Heart left ventricle (tissue), 16 donors: ENCODE results near the gene SLC5A9. TPM values are rescaled to one million over a fixed set of nuclear protein-coding genes. Genes with fewer than 3 reads are reported as not detected.

ENCODE experiments used
- ATAC-seq, 4 donors: fragments of 200-7000 bp; cut with Tn5 transposase; one replicate each; pipeline ENCODE4 v1.9.1; 2020 to 2022; ENCODE audit warnings: moderate library complexity in 4 of 4, mild to moderate bottlenecking in 3 of 4, moderate number of reproducible peaks in 1 of 4
- DNase-seq, 5 donors: peaks; one replicate each; pipeline ENCODE4 v3.0.0-alpha.2; 2020
- H3K27ac ChIP-seq, 12 donors: fragments of 200-600 bp; sonication (generic) in 4 of 12; one replicate each; pipeline versions ENCODE4 v1.5.0 to v1.8.0; 2016 to 2022; ENCODE audit warnings: mild to moderate bottlenecking in 2 of 12
- H3K27me3 ChIP-seq, 9 donors: fragments of 200-600 bp; sonication (generic) in 2 of 9; one replicate each; pipeline versions ENCODE4 v1.5.1 to v1.8.0; 2016 to 2022; ENCODE audit warnings: mild to moderate bottlenecking in 3 of 9
- H3K36me3 ChIP-seq, 9 donors: fragments of 200-600 bp; sonication (generic) in 2 of 9; one replicate each; pipeline versions ENCODE4 v1.5.0 to v1.8.0; 2018 to 2022; ENCODE audit warnings: mild to moderate bottlenecking in 2 of 9
- H3K4me1 ChIP-seq, 12 donors: fragments of 200-600 bp; sonication (generic) in 4 of 12; one replicate each; pipeline versions ENCODE4 v1.5.0 to v1.8.0; 2016 to 2022; ENCODE audit warnings: mild to moderate bottlenecking in 3 of 12
- H3K4me3 ChIP-seq, 12 donors: fragments of 200-600 bp; sonication (generic) in 4 of 12; one replicate each; pipeline versions ENCODE4 v1.5.0 to v1.8.0; 2017 to 2022; ENCODE audit warnings: mild to moderate bottlenecking in 9 of 12, moderate library complexity in 4 of 12
- H3K9me3 ChIP-seq, 12 donors: fragments of 200-600 bp; sonication (generic) in 4 of 12; one replicate each; pipeline versions ENCODE4 v1.5.0 to v1.8.0; 2016 to 2022; ENCODE audit warnings: mild to moderate bottlenecking in 1 of 12
- POLR2A ChIP-seq, 2 donors: fragments of 450-650 bp; IDR thresholded peaks; one replicate each; pipeline ENCODE4 v1.6.1; 2017; ENCODE audit warnings: antibody characterized with exemption in 2 of 2, mild to moderate bottlenecking in 2 of 2, moderate library complexity in 2 of 2
- WGBS, 4 donors: extraction: QIAGEN DNeasy Blood & Tissue Kit in 2 of 4; methylation state at CpG; one replicate each; pipeline versions ENCODE4 v1.1.5 to v1.1.7; 2013 to 2018; 5-methylcytosine and 5-hydroxymethylcytosine counted together
- intact Hi-C, 10 donors: fragments of 100-400 bp; cut with DNase I; formaldehyde crosslinking; loops; one replicate each; pipeline versions ENCODE4 v1.11.1 to v1.14.2; 2022
- polyA plus RNA-seq, 2 donors: library from polyadenylated mRNA; stranded (reverse); fragments of 200-250 nt; gene quantifications; one replicate each; pipeline ENCODE4 v1.2.3, GENCODE V29; 2013
- total RNA-seq, 9 donors: library from RNA; depleted of rRNA in 2 of 9; stranded (reverse); fragments of >200 nt in 2 of 9; fragmentation: NEBNext Ultra II Directional in 3 of 9; extraction: Animal tissue kit (Norgen Biotek cat#: 25700) in 3 of 9; gene quantifications; one replicate each; pipeline versions ENCODE4 v1.1.0 to v1.2.4, GENCODE V29; 2016 to 2023
- TF ChIP-seq, protein P1 (sequence below), 12 donors: fragments of 200-600 bp; sonication (generic) in 4 of 12; IDR thresholded peaks; one replicate each; pipeline versions ENCODE4 v1.5.0 to v1.8.0; 2018 to 2022; ENCODE audit warnings: antibody characterized with exemption in 12 of 12, mild to moderate bottlenecking in 5 of 12
- donor health status: ischemic (EF 13 %, LVEDD 7.1; RV severe dilation, severe dysfunction).
- donor health status: healthy with polysubstance abuse.
- donor health status: DM: no; HTN: yes; CAD: no.
- donor health status: DM: no; HTN: no; CAD: no.
- donor health status: ischemic (EF 25% LVEDD 6.9; RV normal size, moderate dysfunction).
- donor health status: ischemic (EF 25% LVEDD 5.7; RV mildly dilated, moderate dysfunction).
- donor health status: healthy.
- donor health status: DM: yes; HTN: yes; CAD: no.
- donor health status: ischemic (EF 35%, LVEDD 5.7; RV mildly dilated, moderate dysfunction).
- donor health status: nonischemic (EF 11% LVEDD 7.7; RV severe dilation, severe dysfunction).
- donor health status: DM: yes; HTN: yes; CAD: no.
- donor health status: PGD.
- donor health status: ischemic (EF 29% LVEDD 5.4; RV normal size, mild dysfunction).
- donor health status: nonischemic (EF 23%, LVEDD 6.1; RV moderate dilation, normal function).

The SLC5A9 gene
- total and polyA plus RNA-seq, 11 donors: 0.04 to 0.67 (median 0.17) TPM; not detected in 3

DNA sequence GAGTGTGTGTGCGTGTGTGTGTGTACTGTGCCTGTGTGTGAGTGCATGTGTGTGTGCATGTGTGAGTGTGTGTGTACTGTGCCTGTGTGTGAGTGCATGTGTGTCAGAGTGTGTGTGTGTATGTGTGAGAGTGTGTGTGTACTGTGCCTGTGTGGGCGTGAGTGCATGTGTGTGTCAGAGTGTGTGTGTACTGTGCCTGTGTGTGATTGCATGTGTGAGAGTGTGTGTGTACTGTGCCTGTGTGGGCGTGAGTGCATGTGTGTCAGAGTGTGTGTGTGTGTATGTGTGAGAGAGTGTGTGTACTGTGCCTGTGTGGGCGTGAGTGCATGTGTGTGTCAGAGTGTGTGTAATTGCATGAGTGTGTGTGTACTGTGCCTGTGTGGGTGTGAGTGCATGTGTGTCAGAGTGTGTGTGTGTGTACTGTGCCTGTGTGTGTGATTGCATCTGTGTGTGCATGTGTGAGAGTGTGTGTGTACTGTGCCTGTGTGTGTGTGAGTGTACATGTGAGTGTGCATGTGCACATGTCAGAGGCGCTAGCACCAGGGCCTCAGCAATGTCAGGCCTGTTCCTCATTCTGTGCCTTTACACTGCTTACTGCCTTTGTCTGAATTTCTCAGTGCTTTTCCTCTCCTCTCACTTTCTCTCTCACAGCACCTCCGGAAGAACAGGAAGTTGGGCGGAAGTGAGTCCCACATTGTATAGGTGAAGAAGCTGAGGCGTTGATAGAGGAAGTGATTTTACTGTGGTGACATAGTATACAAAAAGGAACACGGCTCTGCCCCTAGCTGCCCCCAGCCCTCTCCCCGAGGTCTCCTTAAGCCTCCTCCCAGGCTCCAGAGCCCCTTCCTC lies 4.9 kb downstream of the SLC5A9 start:
- intact Hi-C loops: loop anchor here in 1 of 10 donors (10.0 kb wide), 1 partner anchor 1053 kb away; no protein-coding TSS in a partner anchor
- Histone ChIP-seq H3K27me3 (peaks cover 0 to 5% (median 0%) of the 10 kb centered on the region in 9 donors), H3K4me3 (no peak overlapping the region), H3K9me3 (no peaks in the 10 kb centered on the region), H3K27ac (no peak overlapping the region), H3K4me1 (peaks cover 0 to 17% (median 0%) of the 10 kb centered on the region in 12 donors), H3K36me3 (no peaks in the 10 kb centered on the region)
- ATAC-seq (peak in 3 of 4 donors; percentile 31 to 53 (median 32)), DNase-seq (no peak)
- 71 to 77% (median 75%) methylated on average over 10 of the region's 10 CpGs for WGBS, 4 donors
- TF ChIP-seq, protein P1, sequence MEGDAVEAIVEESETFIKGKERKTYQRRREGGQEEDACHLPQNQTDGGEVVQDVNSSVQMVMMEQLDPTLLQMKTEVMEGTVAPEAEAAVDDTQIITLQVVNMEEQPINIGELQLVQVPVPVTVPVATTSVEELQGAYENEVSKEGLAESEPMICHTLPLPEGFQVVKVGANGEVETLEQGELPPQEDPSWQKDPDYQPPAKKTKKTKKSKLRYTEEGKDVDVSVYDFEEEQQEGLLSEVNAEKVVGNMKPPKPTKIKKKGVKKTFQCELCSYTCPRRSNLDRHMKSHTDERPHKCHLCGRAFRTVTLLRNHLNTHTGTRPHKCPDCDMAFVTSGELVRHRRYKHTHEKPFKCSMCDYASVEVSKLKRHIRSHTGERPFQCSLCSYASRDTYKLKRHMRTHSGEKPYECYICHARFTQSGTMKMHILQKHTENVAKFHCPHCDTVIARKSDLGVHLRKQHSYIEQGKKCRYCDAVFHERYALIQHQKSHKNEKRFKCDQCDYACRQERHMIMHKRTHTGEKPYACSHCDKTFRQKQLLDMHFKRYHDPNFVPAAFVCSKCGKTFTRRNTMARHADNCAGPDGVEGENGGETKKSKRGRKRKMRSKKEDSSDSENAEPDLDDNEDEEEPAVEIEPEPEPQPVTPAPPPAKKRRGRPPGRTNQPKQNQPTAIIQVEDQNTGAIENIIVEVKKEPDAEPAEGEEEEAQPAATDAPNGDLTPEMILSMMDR (IDR thresholded peaks at IDR 0.05): no peak
- TF ChIP-seq POLR2A (IDR thresholded peaks at IDR 0.05): no peak

DNA sequence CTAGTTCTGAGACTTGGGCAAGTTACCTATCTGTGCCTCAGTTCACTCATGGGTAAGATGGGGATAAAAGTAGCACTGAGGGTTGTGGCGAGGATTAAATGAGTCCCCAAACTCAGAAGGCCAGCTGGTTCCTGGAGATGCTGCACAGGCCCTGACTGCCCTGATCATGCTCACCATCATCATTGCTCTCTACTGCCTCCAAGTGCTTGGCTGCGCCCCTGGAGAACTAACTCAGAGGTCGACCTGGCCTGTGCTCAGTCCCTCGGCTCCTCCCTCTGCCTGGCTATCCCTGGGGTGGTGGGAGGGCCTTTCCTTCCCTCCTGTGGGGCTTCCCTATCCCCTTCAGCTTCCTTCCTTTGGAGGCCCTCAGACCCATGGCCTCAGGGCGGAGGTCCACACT lies 5.6 kb downstream of the SLC5A9 start:
- intact Hi-C loops: loop anchor here in 1 of 10 donors (10.0 kb wide), 1 partner anchor 1053 kb away; no protein-coding TSS in a partner anchor
- H3K9me3 ChIP-seq: no peaks in the 10 kb centered on the region
- ATAC-seq (no peak), DNase-seq (no peak)
- TF ChIP-seq, protein P1 (IDR thresholded peaks at IDR 0.05): peak in 2 of 12 donors; percentile 5 to 19
- TF ChIP-seq POLR2A (IDR thresholded peaks at IDR 0.05): no peak
- peaks cover 0 to 17% (median 0%) of the 10 kb centered on the region in 12 donors for H3K4me1 ChIP-seq
- peaks cover 0 to 5% (median 0%) of the 10 kb centered on the region in 9 donors for H3K27me3 ChIP-seq
- WGBS, 4 donors: 40 to 64% (median 61%) methylated on average over 3 to 5 of the region's 5 CpGs
- no peaks in the 10 kb centered on the region for H3K36me3 ChIP-seq
- H3K27ac ChIP-seq: no peak overlapping the region
- H3K4me3 ChIP-seq: no peak overlapping the region

DNA sequence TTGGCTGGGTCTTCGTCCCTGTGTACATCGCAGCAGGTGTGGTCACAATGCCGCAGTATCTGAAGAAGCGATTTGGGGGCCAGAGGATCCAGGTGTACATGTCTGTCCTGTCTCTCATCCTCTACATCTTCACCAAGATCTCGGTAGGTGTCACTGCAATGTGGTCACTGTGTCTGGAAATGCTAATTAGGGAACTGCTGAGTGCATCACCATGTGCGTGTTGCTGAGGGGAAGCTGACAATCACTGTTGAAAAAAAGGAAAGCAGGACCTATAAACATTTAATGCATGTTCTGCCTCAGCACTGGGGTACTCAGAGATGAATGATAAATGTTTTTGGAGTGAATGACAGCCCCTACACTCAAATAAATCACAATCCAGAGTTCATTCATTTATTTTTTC lies 6.8 kb downstream of the SLC5A9 start:
- no peak for DNase-seq
- intact Hi-C loops: loop anchor here in 1 of 10 donors (10.0 kb wide), 1 partner anchor 1055 kb away; no protein-coding TSS in a partner anchor
- no peak for TF ChIP-seq POLR2A (IDR thresholded peaks at IDR 0.05)
- TF ChIP-seq, protein P1 (IDR thresholded peaks at IDR 0.05): no peak
- Histone ChIP-seq H3K27me3 (peaks cover 0 to 2% (median 0%) of the 10 kb centered on the region in 9 donors), H3K4me1 (peaks cover 0 to 17% (median 0%) of the 10 kb centered on the region in 12 donors), H3K4me3 (no peak overlapping the region), H3K27ac (no peak overlapping the region), H3K36me3 (no peaks in the 10 kb centered on the region), H3K9me3 (no peaks in the 10 kb centered on the region)
- no peak for ATAC-seq
- WGBS, 4 donors: 82 to 92% (median 87%) methylated on average over 6 of the region's 6 CpGs

DNA sequence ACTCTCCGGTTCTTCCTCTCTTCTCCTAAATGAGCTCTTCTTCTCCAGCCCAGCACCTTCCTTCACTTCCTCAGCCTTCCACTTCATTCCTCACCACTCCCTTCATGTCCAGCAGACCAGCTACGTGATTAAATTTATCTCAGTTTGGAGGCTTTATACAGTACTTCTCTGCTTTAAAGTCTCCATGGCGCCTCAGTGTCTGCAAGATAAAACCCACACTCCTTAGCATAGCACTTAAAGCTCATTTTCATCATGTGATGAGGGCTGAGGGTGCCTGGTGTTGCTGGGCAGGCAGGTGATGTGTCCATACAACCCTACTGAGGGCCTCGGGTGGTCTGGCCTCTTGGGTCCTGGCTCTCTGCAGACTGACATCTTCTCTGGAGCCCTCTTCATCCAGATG lies 7.7 kb downstream of the SLC5A9 start:
- no peaks in the 10 kb centered on the region for H3K9me3 ChIP-seq
- no peak overlapping the region for H3K4me3 ChIP-seq
- H3K36me3 ChIP-seq: no peaks in the 10 kb centered on the region
- no peak overlapping the region for H3K27ac ChIP-seq
- intact Hi-C loops: loop anchor here in 1 of 10 donors (10.0 kb wide), 1 partner anchor 125 kb away; no protein-coding TSS in a partner anchor
- no peaks in the 10 kb centered on the region for H3K27me3 ChIP-seq
- H3K4me1 ChIP-seq: peaks cover 0 to 17% (median 0%) of the 10 kb centered on the region in 12 donors
- WGBS, 4 donors: 64 to 75% (median 72%) methylated on average over 4 of the region's 4 CpGs
- DNase-seq (no peak), ATAC-seq (no peak)
- TF ChIP-seq, protein P1 (IDR thresholded peaks at IDR 0.05): no peak
- TF ChIP-seq POLR2A (IDR thresholded peaks at IDR 0.05): no peak
